A549 (cell line): ENCODE results near the gene FAM174C.
"Not testable (repeated sequence)": the region's sequence is repeated elsewhere in the genome, so short reads cannot be mapped to it uniquely, and the experiment has no call there.

Experiments
- JUN ChIP-seq, 2 experiments: fragments of >200 bp; sonication (Bioruptor Twin); formaldehyde crosslinking; IDR thresholded peaks; 2 replicates in 1 of 2; 3 replicates in 1 of 2; pipeline ENCODE4 v1.6.1; 2016 to 2017
- MAFK ChIP-seq: fragments of 450-650 bp; IDR thresholded peaks from 2 replicates; pipeline ENCODE4 v1.6.1; 2014; ENCODE audit not compliant: partially characterized antibody
- POLR2A ChIP-seq: IDR thresholded peaks from 2 replicates; pipeline ENCODE4 v1.6.1; 2012; ENCODE audit warnings: mild to moderate bottlenecking, low read length
- RARB ChIP-seq: fragments of 250-450 bp; sonication (Bioruptor Pico); IDR thresholded peaks from 2 replicates; pipeline ENCODE4 v1.8.0; 2021; ENCODE audit warnings: mild to moderate bottlenecking, moderate library complexity
- TF ChIP-seq, protein P1 (sequence below): fragments of >200 bp; sonication (Bioruptor Twin); formaldehyde crosslinking; IDR thresholded peaks from 3 replicates; pipeline ENCODE4 v1.5.1; 2016
- TF ChIP-seq, protein P2 (sequence below): IDR thresholded peaks from 2 replicates; pipeline ENCODE4 v1.6.1; 2012
- TF ChIP-seq, protein P3 (sequence below): fragments of 450-650 bp; IDR thresholded peaks from 2 replicates; pipeline ENCODE4 v1.6.1; 2014; ENCODE audit warnings: antibody characterized with exemption

GRCh38 chr19:1305354-1305753, 30.0 kb downstream of the FAM174C start:
- TF ChIP-seq, protein P1, sequence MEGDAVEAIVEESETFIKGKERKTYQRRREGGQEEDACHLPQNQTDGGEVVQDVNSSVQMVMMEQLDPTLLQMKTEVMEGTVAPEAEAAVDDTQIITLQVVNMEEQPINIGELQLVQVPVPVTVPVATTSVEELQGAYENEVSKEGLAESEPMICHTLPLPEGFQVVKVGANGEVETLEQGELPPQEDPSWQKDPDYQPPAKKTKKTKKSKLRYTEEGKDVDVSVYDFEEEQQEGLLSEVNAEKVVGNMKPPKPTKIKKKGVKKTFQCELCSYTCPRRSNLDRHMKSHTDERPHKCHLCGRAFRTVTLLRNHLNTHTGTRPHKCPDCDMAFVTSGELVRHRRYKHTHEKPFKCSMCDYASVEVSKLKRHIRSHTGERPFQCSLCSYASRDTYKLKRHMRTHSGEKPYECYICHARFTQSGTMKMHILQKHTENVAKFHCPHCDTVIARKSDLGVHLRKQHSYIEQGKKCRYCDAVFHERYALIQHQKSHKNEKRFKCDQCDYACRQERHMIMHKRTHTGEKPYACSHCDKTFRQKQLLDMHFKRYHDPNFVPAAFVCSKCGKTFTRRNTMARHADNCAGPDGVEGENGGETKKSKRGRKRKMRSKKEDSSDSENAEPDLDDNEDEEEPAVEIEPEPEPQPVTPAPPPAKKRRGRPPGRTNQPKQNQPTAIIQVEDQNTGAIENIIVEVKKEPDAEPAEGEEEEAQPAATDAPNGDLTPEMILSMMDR: not testable (repeated sequence)
- TF ChIP-seq MAFK; JUN (IDR thresholded peaks at IDR 0.05); POLR2A; RARB (CRISPR knock-in tag): not testable (repeated sequence)
- TF ChIP-seq, protein P2, sequence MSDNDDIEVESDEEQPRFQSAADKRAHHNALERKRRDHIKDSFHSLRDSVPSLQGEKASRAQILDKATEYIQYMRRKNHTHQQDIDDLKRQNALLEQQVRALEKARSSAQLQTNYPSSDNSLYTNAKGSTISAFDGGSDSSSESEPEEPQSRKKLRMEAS: not testable (repeated sequence)
- TF ChIP-seq, protein P3, sequence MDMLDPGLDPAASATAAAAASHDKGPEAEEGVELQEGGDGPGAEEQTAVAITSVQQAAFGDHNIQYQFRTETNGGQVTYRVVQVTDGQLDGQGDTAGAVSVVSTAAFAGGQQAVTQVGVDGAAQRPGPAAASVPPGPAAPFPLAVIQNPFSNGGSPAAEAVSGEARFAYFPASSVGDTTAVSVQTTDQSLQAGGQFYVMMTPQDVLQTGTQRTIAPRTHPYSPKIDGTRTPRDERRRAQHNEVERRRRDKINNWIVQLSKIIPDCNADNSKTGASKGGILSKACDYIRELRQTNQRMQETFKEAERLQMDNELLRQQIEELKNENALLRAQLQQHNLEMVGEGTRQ: not testable (repeated sequence)
